ENCODE measurements around the gene SCAMP4. TPM values are rescaled to one million over a fixed set of nuclear protein-coding genes. Genes with fewer than 3 reads are reported as not detected.
A peak's percentile ranks its signal among the peaks of the same experiment; 100 is the strongest.

The SCAMP4 gene
- total and polyA plus RNA-seq, 2 of the 13 experiments (the other 11 are each of a cell fraction or from before 2014, with no cell fraction given): 10.7 to 13.7 TPM

DNA sequence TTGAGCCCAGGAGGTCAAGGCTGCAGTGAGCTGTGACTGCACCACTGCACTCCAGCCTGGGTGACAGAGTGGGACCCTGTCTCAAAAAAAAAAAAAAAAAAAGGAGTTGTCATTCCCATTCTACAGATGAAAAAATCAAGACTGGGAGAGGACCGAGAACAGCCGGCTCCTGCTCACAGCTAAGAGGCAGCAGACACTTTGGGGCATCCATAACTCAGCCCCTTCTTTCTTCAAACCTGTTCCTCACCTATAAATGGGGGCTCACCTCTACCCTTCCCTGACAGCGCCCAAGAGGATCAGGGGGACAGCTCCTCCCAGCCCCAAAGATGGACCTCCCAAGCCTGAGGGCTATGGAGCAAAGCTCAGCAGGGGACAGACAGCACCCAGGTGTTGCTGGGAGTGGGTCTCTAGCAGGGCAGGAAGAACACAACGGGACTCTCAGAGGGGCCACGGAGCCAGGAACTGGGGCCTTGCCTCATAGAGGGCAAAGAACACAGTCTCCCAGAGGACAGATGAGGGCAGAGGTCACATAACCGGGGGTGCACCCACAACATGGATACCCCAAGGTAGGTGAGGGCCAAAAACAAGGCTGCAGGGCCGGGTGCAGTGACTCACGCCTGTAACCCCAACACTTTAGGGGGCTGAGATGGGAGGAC lies 38.4 kb upstream of the SCAMP4 start (continued):
- TF ChIP-seq ZBTB37 (CRISPR knock-in tag; IDR thresholded peaks at IDR 0.05) (no peak), ZNF556 (CRISPR knock-in tag; IDR thresholded peaks at IDR 0.05; ENCODE audit: borderline replicate concordance) (0 out of 2 replicates have a peak, but pooled peaks have one; percentile 4), CBFB (CRISPR knock-in tag; IDR thresholded peaks at IDR 0.05) (no peak), XRCC5 (optimal IDR thresholded peaks at IDR 0.05; ENCODE audit: low read length) (peak; percentile 45), ZNF780A (CRISPR knock-in tag; IDR thresholded peaks at IDR 0.05) (no peak), NFE2L2 (IDR thresholded peaks at IDR 0.05; ENCODE audit: low read length) (no peak), SALL1 (CRISPR knock-in tag; IDR thresholded peaks at IDR 0.05) (peak; percentile 46; the same call in 1 of the 2 replicates), ZFX (CRISPR knock-in tag; IDR thresholded peaks at IDR 0.05; ENCODE audit: low read depth) (peak; percentile 49; the same call in 1 of the 2 replicates), GTF2F1 (IDR thresholded peaks at IDR 0.05; ENCODE audit: low read length) (no peak), FOXA3 (CRISPR knock-in tag; IDR thresholded peaks at IDR 0.05) (no peak), ZNF331 (CRISPR knock-in tag; IDR thresholded peaks at IDR 0.05) (no peak)
- TF ChIP-seq, protein P1, sequence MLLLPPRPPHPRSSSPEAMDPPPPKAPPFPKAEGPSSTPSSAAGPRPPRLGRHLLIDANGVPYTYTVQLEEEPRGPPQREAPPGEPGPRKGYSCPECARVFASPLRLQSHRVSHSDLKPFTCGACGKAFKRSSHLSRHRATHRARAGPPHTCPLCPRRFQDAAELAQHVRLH (CRISPR knock-in tag; IDR thresholded peaks at IDR 0.05; ENCODE audit: borderline replicate concordance, low read depth): no peak
- TF ChIP-seq, protein P2, sequence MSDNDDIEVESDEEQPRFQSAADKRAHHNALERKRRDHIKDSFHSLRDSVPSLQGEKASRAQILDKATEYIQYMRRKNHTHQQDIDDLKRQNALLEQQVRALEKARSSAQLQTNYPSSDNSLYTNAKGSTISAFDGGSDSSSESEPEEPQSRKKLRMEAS (IDR thresholded peaks at IDR 0.05): 0 out of 2 replicates have a peak, but pooled peaks have one; percentile 16

All from HepG2 (cell line).